ENCODE data around the gene PKLR. TPM values are rescaled to one million over a fixed set of nuclear protein-coding genes. Genes with fewer than 3 reads are reported as not detected.

The PKLR gene
- total and polyA plus RNA-seq, 12 donors: 0.11 TPM; not detected in 11

DNA sequence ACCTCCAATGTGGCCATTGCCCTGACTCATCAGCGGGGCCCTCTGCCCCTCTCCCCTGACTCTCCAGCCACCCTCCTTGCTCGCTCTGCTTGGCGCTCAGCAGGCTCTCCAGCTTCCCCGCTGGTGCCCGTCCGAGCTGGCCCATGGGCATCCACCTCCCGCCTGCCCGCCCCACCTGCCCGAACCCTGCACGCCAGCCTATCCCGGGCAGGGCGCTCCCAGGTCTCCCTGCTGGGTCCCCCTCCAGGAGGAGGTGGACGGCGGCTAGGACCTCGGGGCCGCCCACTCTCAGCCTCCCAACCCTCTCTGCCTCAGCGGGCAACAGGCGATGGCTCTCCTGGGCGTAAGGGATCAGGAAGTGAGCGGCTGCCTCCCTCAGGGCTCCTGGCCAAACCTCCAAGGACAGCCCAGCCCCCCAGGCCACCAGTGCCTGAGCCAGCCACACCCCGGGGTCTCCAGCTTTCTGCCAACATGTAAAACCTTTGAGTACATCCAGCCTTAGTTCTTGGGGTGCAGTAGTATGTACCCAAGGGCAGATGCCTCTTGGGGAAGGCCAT is 13.2 kb downstream of the PKLR start:
- ATAC-seq: peak in 1 of 8 donors; percentile 19
- WGBS, 2 donors: 89 to 92% methylated on average over 21 of the region's 21 CpGs

DNA sequence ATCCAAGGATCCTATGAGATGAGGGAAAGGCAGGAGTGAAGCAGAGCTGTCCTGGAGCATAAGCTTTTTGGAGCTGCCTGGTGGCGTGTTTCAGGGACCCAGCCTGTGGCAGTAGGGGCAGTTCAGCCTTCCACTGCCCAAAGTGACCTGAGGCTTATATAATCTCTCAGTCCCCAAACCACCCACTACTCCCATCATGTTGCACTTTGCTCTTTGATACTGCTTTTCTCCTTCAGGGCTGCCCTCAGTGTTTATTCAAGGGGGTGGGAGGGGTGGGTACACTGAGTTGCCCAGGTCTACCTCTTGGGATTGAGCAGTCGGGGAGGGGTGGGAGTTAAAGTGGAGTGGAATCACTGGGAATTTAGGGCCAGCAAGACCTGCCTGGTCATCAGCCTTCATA is 14.7 kb downstream of the PKLR start:
- H3K36me3 ChIP-seq: no peaks in the 10 kb centered on the region
- intact Hi-C loops (cut with DNase I): no loop called here
- 96 to 98% methylated on average over 2 of the region's 2 CpGs for WGBS, 2 donors
- H3K4me3 ChIP-seq: no peak overlapping the region
- no peaks in the 10 kb centered on the region for H3K9me3 ChIP-seq
- no peak overlapping the region for H3K27ac ChIP-seq
- ATAC-seq: no peak
- TF ChIP-seq, protein P1, sequence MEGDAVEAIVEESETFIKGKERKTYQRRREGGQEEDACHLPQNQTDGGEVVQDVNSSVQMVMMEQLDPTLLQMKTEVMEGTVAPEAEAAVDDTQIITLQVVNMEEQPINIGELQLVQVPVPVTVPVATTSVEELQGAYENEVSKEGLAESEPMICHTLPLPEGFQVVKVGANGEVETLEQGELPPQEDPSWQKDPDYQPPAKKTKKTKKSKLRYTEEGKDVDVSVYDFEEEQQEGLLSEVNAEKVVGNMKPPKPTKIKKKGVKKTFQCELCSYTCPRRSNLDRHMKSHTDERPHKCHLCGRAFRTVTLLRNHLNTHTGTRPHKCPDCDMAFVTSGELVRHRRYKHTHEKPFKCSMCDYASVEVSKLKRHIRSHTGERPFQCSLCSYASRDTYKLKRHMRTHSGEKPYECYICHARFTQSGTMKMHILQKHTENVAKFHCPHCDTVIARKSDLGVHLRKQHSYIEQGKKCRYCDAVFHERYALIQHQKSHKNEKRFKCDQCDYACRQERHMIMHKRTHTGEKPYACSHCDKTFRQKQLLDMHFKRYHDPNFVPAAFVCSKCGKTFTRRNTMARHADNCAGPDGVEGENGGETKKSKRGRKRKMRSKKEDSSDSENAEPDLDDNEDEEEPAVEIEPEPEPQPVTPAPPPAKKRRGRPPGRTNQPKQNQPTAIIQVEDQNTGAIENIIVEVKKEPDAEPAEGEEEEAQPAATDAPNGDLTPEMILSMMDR (IDR thresholded peaks at IDR 0.05): no peak
- no peaks in the 10 kb centered on the region for H3K4me1 ChIP-seq
- H3K27me3 ChIP-seq: peaks cover 0 to 2% (median 0%) of the 10 kb centered on the region in 7 donors
- no peak for DNase-seq

More for the DNA sequence above, 13.2 kb downstream of the PKLR start:
- Histone ChIP-seq H3K4me3 (no peak overlapping the region), H3K36me3 (no peaks in the 10 kb centered on the region), H3K27ac (no peak overlapping the region), H3K4me1 (no peaks in the 10 kb centered on the region), H3K27me3 (peaks cover 0 to 5% (median 0%) of the 10 kb centered on the region in 7 donors), H3K9me3 (no peaks in the 10 kb centered on the region)
- intact Hi-C loops (cut with DNase I): no loop called here
- DNase-seq: no peak
- TF ChIP-seq, protein P1 (IDR thresholded peaks at IDR 0.05): no peak

DNA sequence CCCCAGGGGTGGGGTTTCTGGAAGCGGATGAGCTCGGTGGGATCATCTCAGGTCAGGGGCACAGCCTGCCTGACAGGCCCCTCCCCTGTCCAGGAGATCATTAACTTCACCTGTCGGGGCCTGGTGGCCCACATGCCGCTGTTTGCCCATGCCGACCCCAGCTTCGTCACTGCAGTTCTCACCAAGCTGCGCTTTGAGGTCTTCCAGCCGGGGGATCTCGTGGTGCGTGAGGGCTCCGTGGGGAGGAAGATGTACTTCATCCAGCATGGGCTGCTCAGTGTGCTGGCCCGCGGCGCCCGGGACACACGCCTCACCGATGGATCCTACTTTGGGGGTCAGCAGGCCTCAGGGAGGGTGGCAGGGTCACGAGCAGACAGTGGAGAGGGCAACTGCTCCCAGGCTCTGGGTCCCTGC is 15.6 kb downstream of the PKLR start:
- no peak overlapping the region for H3K27ac ChIP-seq
- DNase-seq (no peak), ATAC-seq (no peak)
- H3K27me3 ChIP-seq: peaks cover 0 to 2% (median 0%) of the 10 kb centered on the region in 7 donors
- TF ChIP-seq, protein P1 (IDR thresholded peaks at IDR 0.05): no peak
- no peak overlapping the region for H3K4me3 ChIP-seq
- H3K36me3 ChIP-seq: no peaks in the 10 kb centered on the region
- WGBS, 2 donors: 92 to 93% methylated on average over 18 of the region's 18 CpGs
- no peaks in the 10 kb centered on the region for H3K9me3 ChIP-seq
- H3K4me1 ChIP-seq: no peaks in the 10 kb centered on the region
- intact Hi-C loops (cut with DNase I): no loop called here

DNA sequence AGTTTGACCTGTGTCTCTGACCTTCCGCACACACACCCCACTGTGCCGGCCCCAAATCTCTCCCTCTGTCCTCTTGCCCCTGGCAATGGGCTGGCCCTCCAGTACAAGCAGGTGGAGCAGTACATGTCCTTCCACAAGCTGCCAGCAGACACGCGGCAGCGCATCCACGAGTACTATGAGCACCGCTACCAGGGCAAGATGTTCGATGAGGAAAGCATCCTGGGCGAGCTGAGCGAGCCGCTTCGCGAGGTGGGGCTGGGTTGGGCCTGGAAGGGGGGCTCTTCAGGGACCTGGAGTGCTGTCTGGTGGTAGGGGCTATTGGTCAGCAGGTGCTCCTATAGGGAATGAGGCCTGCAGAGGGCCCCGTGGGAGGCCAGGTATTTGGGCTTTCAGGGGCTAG is 16.2 kb downstream of the PKLR start:
- DNase-seq: no peak
- Histone ChIP-seq H3K9me3 (no peaks in the 10 kb centered on the region), H3K27ac (no peak overlapping the region), H3K4me1 (no peaks in the 10 kb centered on the region), H3K4me3 (no peak overlapping the region), H3K27me3 (no peaks in the 10 kb centered on the region), H3K36me3 (no peaks in the 10 kb centered on the region)
- intact Hi-C loops (cut with DNase I): no loop called here
- WGBS, 2 donors: 93 to 95% methylated on average over 14 of the region's 14 CpGs
- TF ChIP-seq, protein P1 (IDR thresholded peaks at IDR 0.05): no peak
- no peak for ATAC-seq
